ENCODE data around the gene BRAT1. TPM values are rescaled to one million over a fixed set of nuclear protein-coding genes. Genes with fewer than 3 reads are reported as not detected.

BRAT1 gene
- total and polyA plus RNA-seq, 3 experiments from 2014 or later, result 35.0 to 41.9 (median 38.8) TPM

DNA sequence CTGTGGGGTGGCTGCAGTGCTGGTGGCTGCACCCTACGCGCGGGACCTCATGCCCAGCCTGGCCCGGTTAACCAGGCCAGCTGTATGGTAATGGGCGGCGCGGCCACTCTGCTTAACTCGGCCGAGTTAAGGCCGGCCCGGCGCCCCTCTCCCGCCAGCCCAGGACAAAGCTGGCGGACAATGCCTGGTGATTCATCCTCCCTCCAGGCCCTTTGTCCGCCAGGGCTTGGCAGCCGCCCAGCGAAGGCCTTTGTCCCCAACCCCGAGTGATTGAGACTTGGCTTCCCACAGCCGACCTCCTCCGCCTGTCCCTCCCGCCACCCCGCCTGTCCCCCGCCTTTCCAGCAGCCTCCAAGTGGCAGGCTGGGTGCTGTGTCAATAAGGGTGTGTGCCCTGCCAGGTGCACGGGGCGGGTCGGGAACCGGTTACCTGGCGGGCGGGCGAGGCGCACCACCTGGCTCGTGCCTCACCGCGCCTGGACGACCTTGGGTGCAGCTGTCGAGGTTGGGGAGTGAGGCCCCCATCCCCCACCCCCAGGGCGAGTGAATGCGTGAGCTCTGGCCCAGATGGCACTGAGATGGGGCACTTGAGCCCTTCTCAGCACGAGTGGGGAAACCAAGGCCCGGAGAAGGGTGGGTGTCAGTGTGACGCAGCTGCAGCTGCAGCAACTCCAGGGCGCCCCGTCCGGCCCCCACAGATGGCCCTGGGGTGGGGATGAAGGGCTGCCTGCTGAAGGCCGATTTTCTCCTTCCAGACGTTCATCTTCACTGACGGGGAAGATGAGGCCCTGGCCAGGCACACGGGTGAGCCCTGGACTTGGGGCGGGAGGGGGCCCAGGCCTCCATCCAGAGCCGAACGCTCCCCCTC lies 31.1 kb downstream of the BRAT1 start:
- no peaks in the 10 kb centered on the region for H3K9me3 ChIP-seq (ENCODE audit: low read length)
- CTCF ChIA-PET, result no interaction called here
- no peaks in the 10 kb centered on the region for H3K27me3 ChIP-seq (ENCODE audit: insufficient read depth, low read length, poor library complexity, severe bottlenecking)
- H3K27ac ChIP-seq (ENCODE audit: low read depth, low read length), result no peak overlapping the region
- no peak for DNase-seq
- Mint-ChIP-seq H3K36me3 (peaks cover 0 to 59% (median 0%) of the 10 kb centered on the region in 3 donors), H3K27ac (peak overlapping the region in 3 of 8 donors; percentile 29 to 100 (median 66)), H3K9me3 (no peaks in the 10 kb centered on the region), H3K27me3 (peaks cover 0 to 1% of the 10 kb centered on the region in 2 donors), H3K4me3 (peak overlapping the region in 2 of 7 donors; percentile 63 to 99), H3K4me1 (peaks cover 34 to 66% (median 37%) of the 10 kb centered on the region in 3 donors)
- H3K4me1 ChIP-seq (ENCODE audit: insufficient read depth, low read length), result peaks cover 78% of the 10 kb centered on the region
- H3K4me3 ChIP-seq (ENCODE audit: low read length), result no peak overlapping the region
- H3K36me3 ChIP-seq (ENCODE audit: insufficient read depth, low read length), result peaks cover 15% of the 10 kb centered on the region
- POLR2A ChIA-PET, result interaction anchor here (0.6 kb wide), 1 partner anchor 11 kb away, joined by 3 read pairs; no protein-coding TSS in a partner anchor

DNA sequence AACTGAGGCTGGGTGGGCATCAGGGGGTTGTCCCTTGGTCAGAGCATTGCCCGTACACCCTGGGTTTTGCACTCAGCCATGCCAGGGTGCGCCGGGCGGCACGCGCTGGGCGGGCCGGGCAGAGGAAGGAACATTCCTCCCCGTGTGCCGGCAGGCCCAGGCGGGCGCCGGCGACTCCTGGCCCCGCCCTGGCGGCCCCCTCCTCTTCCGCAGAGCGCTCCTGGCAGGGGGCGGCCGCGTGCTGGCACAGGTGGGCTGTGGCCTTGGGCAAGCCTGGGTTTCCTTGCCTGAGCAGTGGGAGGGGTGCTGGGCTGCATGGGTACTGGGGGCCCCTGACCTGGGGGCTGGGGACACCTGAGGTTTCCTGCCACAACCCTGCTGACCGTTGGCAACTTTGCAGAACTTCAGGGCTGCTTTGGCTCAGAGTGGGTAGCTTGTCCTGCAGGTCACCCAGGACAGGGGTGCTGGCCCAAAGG lies 31.8 kb downstream of the BRAT1 start:
- H3K9me3 ChIP-seq (ENCODE audit: low read length), result no peaks in the 10 kb centered on the region
- no peak for DNase-seq
- CTCF ChIA-PET, result no interaction called here
- POLR2A ChIA-PET, result no interaction called here
- H3K4me3 Mint-ChIP-seq, result peak overlapping the region in 6 of 7 donors; percentile 96 to 99 (median 98)
- H3K36me3 Mint-ChIP-seq, result peaks cover 0 to 59% (median 0%) of the 10 kb centered on the region in 3 donors
- H3K4me3 ChIP-seq (ENCODE audit: low read length), result peak overlapping the region; percentile 77
- H3K27me3 Mint-ChIP-seq, result peaks cover 0 to 1% of the 10 kb centered on the region in 2 donors
- H3K36me3 ChIP-seq (ENCODE audit: insufficient read depth, low read length), result peaks cover 15% of the 10 kb centered on the region
- H3K27me3 ChIP-seq (ENCODE audit: insufficient read depth, low read length, poor library complexity, severe bottlenecking), result no peaks in the 10 kb centered on the region
- peaks cover 76% of the 10 kb centered on the region for H3K4me1 ChIP-seq (ENCODE audit: insufficient read depth, low read length)
- peak overlapping the region in 6 of 8 donors; percentile 90 to 100 (median 94) for H3K27ac Mint-ChIP-seq
- H3K27ac ChIP-seq (ENCODE audit: low read depth, low read length), result no peak overlapping the region
- H3K4me1 Mint-ChIP-seq, result peaks cover 32 to 64% (median 37%) of the 10 kb centered on the region in 3 donors
- H3K9me3 Mint-ChIP-seq, result no peaks in the 10 kb centered on the region

- H3K4me3 ChIP-seq (ENCODE audit: low read length), result peak overlapping the region; percentile 77
- no peaks in the 10 kb centered on the region for H3K27me3 ChIP-seq (ENCODE audit: insufficient read depth, low read length, poor library complexity, severe bottlenecking)
- POLR2A ChIA-PET, result no interaction called here
- H3K36me3 ChIP-seq (ENCODE audit: insufficient read depth, low read length), result peaks cover 15% of the 10 kb centered on the region
- CTCF ChIA-PET, result interaction anchor here (0.9 to 1.8 kb wide), 2 partner anchors 12 to 26 kb away, joined by 3 to 7 read pairs; no protein-coding TSS in a partner anchor
- DNase-seq, result no peak
- H3K36me3 Mint-ChIP-seq, result peaks cover 0 to 56% (median 0%) of the 10 kb centered on the region in 3 donors
- peaks cover 74% of the 10 kb centered on the region for H3K4me1 ChIP-seq (ENCODE audit: insufficient read depth, low read length)
- peak overlapping the region; percentile 76 to 100 (median 94) for H3K27ac Mint-ChIP-seq
- H3K27me3 Mint-ChIP-seq, result peaks cover 0 to 1% of the 10 kb centered on the region in 2 donors
- H3K4me1 Mint-ChIP-seq, result peaks cover 27 to 64% (median 36%) of the 10 kb centered on the region in 3 donors
- H3K27ac ChIP-seq (ENCODE audit: low read depth, low read length), result peak overlapping the region; percentile 35
- H3K9me3 Mint-ChIP-seq, result no peaks in the 10 kb centered on the region
- no peaks in the 10 kb centered on the region for H3K9me3 ChIP-seq (ENCODE audit: low read length)
- H3K4me3 Mint-ChIP-seq, result peak overlapping the region; percentile 96 to 99 (median 98)
Measured at GRCh38 chr7:2522780-2523433, 32.4 kb downstream of the BRAT1 start.

DNA sequence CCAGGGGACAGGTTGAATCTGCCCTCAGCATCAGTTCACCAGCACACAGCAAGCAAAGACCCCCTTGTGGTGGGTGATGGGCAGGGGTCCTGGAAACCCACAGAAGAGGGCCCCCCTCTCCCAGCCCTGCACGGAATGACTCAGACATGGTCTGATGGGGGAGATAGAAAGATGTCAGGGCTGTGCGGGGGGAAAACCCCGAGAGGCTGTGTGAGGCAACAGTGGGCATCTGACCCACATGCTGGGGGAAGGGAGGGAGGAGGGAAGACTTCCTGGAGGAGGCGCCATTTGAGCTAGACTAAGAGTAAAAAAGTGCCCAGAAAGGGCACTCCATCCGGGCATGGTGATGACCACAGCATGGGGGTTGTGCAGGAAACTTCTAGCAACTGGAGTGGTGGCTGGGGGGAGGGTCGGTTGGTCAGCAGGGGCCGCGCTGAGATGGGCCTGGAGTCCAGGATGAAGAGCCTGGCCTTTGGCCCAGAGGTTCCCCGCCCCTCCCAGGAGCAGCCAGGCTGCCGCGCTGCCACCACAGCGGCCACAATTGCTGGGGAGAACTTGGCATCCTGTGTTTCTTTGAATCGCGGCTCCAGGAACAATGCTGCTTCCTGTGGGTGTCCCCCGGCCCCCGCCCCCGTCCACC lies 33.3 kb downstream of the BRAT1 start:
- ChIA-PET POLR2A (interaction anchor here (1.2 to 2.9 kb wide), 3 partner anchors 8 to 47 kb away, joined by 4 to 25 read pairs (median 12); no protein-coding TSS in a partner anchor), CTCF (interaction anchor here (0.7 to 2.6 kb wide), 4 partner anchors 11 to 37 kb away, joined by 3 to 8 read pairs (median 5); partner anchors contain the start of gene IQCE)
- peaks cover 0 to 48% (median 0%) of the 10 kb centered on the region in 3 donors for H3K36me3 Mint-ChIP-seq
- H3K27me3 Mint-ChIP-seq, result peaks cover 0 to 1% of the 10 kb centered on the region in 2 donors
- no peaks in the 10 kb centered on the region for H3K9me3 Mint-ChIP-seq
- Histone ChIP-seq H3K9me3 (ENCODE audit: low read length) (no peaks in the 10 kb centered on the region), H3K27me3 (ENCODE audit: insufficient read depth, low read length, poor library complexity, severe bottlenecking) (no peaks in the 10 kb centered on the region), H3K4me1 (ENCODE audit: insufficient read depth, low read length) (peaks cover 66% of the 10 kb centered on the region), H3K4me3 (ENCODE audit: low read length) (peak overlapping the region; percentile 77), H3K27ac (ENCODE audit: low read depth, low read length) (peak overlapping the region; percentile 40), H3K36me3 (ENCODE audit: insufficient read depth, low read length) (peaks cover 9% of the 10 kb centered on the region)
- H3K4me3 Mint-ChIP-seq, result peak overlapping the region; percentile 96 to 99 (median 98)
- H3K4me1 Mint-ChIP-seq, result peaks cover 23 to 64% (median 31%) of the 10 kb centered on the region in 3 donors
- peak overlapping the region; percentile 91 to 100 (median 96) for H3K27ac Mint-ChIP-seq
- DNase-seq, result peak; percentile 59 to 86 (median 72)

DNA sequence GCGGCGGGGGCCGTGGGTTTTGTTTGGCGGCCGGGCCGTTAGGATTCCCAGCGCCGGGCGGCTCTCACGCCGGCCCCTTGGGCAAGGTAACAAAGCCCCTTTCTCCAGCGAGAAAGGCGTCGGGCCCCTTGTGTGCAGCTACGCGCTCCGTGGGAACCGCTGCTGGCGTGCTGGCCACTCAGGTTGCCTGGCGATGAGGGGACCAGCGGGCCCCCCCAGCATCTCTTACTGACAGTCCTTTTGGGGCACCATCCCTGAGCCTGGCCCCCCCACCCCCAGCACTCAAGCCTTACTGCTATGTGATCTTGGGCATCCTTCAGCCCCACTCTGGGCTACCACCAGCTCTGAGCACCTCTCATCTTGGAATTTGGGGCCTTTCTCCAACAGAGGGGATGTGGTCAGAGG lies 34.0 kb downstream of the BRAT1 start:
- peak overlapping the region; percentile 40 for H3K27ac ChIP-seq (ENCODE audit: low read depth, low read length)
- POLR2A ChIA-PET, result interaction anchor here (1.2 to 2.9 kb wide), 4 partner anchors 9 to 47 kb away, joined by 4 to 25 read pairs (median 8); no protein-coding TSS in a partner anchor
- H3K27me3 ChIP-seq (ENCODE audit: insufficient read depth, low read length, poor library complexity, severe bottlenecking), result no peaks in the 10 kb centered on the region
- CTCF ChIA-PET, result interaction anchor here (0.7 to 2.6 kb wide), 5 partner anchors 10 to 70 kb away, joined by 3 to 8 read pairs (median 7); partner anchors contain the start of gene IQCE
- Mint-ChIP-seq H3K27me3 (peaks cover 0 to 1% of the 10 kb centered on the region in 2 donors), H3K4me3 (peak overlapping the region; percentile 96 to 99 (median 98)), H3K4me1 (peaks cover 22 to 57% (median 30%) of the 10 kb centered on the region in 3 donors), H3K9me3 (no peaks in the 10 kb centered on the region), H3K27ac (peak overlapping the region; percentile 91 to 100 (median 96)), H3K36me3 (peaks cover 0 to 40% (median 0%) of the 10 kb centered on the region in 3 donors)
- peak overlapping the region; percentile 77 for H3K4me3 ChIP-seq (ENCODE audit: low read length)
- peaks cover 2% of the 10 kb centered on the region for H3K36me3 ChIP-seq (ENCODE audit: insufficient read depth, low read length)
- peaks cover 58% of the 10 kb centered on the region for H3K4me1 ChIP-seq (ENCODE audit: insufficient read depth, low read length)
- no peaks in the 10 kb centered on the region for H3K9me3 ChIP-seq (ENCODE audit: low read length)
- no peak for DNase-seq

DNA sequence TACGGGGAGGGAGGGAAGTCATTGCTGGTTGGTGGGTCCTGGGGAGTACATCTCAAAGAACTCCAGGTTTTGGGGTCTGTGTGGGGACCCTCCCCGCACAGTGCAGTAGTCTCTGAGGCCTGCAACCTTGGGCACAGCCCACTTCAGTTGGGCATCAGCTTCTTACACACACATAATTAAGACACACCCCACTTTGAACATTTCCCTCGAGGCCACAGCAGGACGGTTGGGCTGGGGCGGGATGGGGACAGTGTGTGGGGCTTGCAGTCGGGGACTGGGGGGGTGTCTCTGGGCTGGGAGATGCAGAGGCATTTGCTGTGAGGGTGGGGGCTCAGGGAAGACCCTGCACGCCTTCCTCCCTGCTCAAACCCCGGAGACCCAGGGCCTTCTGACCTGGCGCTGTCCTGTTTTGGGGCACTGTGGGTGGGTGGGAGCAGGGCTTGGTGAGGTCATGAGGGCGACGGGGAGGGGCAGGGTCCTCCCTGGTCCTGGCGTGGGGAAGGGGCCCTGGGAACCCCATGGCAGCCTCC lies 34.5 kb downstream of the BRAT1 start:
- H3K9me3 ChIP-seq (ENCODE audit: low read length), result no peaks in the 10 kb centered on the region
- H3K27ac ChIP-seq (ENCODE audit: low read depth, low read length), result peak overlapping the region; percentile 31
- Mint-ChIP-seq H3K9me3 (no peaks in the 10 kb centered on the region), H3K27ac (peak overlapping the region; percentile 66 to 97 (median 92)), H3K4me1 (peaks cover 22 to 55% (median 30%) of the 10 kb centered on the region in 3 donors), H3K27me3 (peaks cover 0 to 1% of the 10 kb centered on the region in 2 donors), H3K36me3 (peaks cover 0 to 35% (median 0%) of the 10 kb centered on the region in 3 donors), H3K4me3 (peak overlapping the region; percentile 96 to 99 (median 98))
- ChIA-PET POLR2A (interaction anchor here (1.2 to 2.9 kb wide), 3 partner anchors 10 to 13 kb away, joined by 3 to 25 read pairs (median 5); no protein-coding TSS in a partner anchor), CTCF (interaction anchor here (1.0 to 2.6 kb wide), 4 partner anchors 10 to 69 kb away, joined by 3 to 8 read pairs (median 6); partner anchors contain the start of gene IQCE)
- H3K27me3 ChIP-seq (ENCODE audit: insufficient read depth, low read length, poor library complexity, severe bottlenecking), result no peaks in the 10 kb centered on the region
- peaks cover 53% of the 10 kb centered on the region for H3K4me1 ChIP-seq (ENCODE audit: insufficient read depth, low read length)
- peak overlapping the region; percentile 77 for H3K4me3 ChIP-seq (ENCODE audit: low read length)
- no peaks in the 10 kb centered on the region for H3K36me3 ChIP-seq (ENCODE audit: insufficient read depth, low read length)
- DNase-seq, result no peak
